Thymus (tissue), 11 donors: Measurements from ENCODE around the gene FAM174A. TPM values are rescaled to one million over a fixed set of nuclear protein-coding genes. Genes with fewer than 3 reads are reported as not detected.
"Not testable (repeated sequence)": the region's sequence is repeated elsewhere in the genome, so short reads cannot be mapped to it uniquely, and the experiment has no call there.

Experiments
- DNase-seq, 9 donors: peaks; one replicate each; pipeline ENCODE4 v3.0.0-alpha.2; 2013; ENCODE audit warnings: low spot score in 9 of 9, low read depth in 6 of 9, missing footprints in 1 of 9
- H3K27ac ChIP-seq, 2 donors: one replicate each; pipeline ENCODE4 v1.5.1; 2013; ENCODE audit warnings: control low read depth in 1 of 2, low read depth in 1 of 2, low read length in 1 of 2, mild to moderate bottlenecking in 1 of 2, moderate library complexity in 1 of 2
- H3K27me3 ChIP-seq, 2 donors: one replicate each; pipeline ENCODE4 v1.5.1; 2013; ENCODE audit warnings: low read length in 1 of 2; ENCODE audit not compliant: control insufficient read depth in 2 of 2, insufficient read depth in 1 of 2
- H3K36me3 ChIP-seq, 2 donors: one replicate each; pipeline ENCODE4 v1.5.1; 2013; ENCODE audit warnings: low read length in 1 of 2, mild to moderate bottlenecking in 1 of 2, moderate library complexity in 1 of 2; ENCODE audit not compliant: control insufficient read depth in 2 of 2, insufficient read depth in 2 of 2
- H3K4me1 ChIP-seq, 2 donors: one replicate each; pipeline ENCODE4 v1.5.1; 2013; ENCODE audit warnings: low read length in 2 of 2; ENCODE audit not compliant: control insufficient read depth in 2 of 2, insufficient read depth in 2 of 2
- H3K4me3 ChIP-seq, 2 donors: one replicate each; pipeline ENCODE4 v1.5.1; 2013; ENCODE audit warnings: low read length in 2 of 2, control low read depth in 1 of 2, mild to moderate bottlenecking in 1 of 2
- H3K9me3 ChIP-seq, 2 donors: one replicate each; pipeline ENCODE4 v1.5.1; 2013; ENCODE audit warnings: low read length in 1 of 2, mild to moderate bottlenecking in 1 of 2; ENCODE audit not compliant: control insufficient read depth in 2 of 2, insufficient read depth in 1 of 2
- WGBS: extraction: QIAGEN DNeasy Blood & Tissue Kit; methylation state at CpG from one replicate; pipeline ENCODE4 v1.1.7; 2013; 5-methylcytosine and 5-hydroxymethylcytosine counted together
- polyA plus RNA-seq: library from polyadenylated mRNA; stranded (reverse); fragments of 200-250 nt; gene quantifications from one replicate; pipeline ENCODE4 v1.2.3, GENCODE V29; 2013
- total RNA-seq: library from RNA; stranded (reverse); fragments of 120-200 nt; gene quantifications from one replicate; pipeline ENCODE4 v1.2.4, GENCODE V29; 2013
- donor health status: healthy.

FAM174A gene
- total and polyA plus RNA-seq, 2 donors: 8.7 to 22.1 TPM

DNA sequence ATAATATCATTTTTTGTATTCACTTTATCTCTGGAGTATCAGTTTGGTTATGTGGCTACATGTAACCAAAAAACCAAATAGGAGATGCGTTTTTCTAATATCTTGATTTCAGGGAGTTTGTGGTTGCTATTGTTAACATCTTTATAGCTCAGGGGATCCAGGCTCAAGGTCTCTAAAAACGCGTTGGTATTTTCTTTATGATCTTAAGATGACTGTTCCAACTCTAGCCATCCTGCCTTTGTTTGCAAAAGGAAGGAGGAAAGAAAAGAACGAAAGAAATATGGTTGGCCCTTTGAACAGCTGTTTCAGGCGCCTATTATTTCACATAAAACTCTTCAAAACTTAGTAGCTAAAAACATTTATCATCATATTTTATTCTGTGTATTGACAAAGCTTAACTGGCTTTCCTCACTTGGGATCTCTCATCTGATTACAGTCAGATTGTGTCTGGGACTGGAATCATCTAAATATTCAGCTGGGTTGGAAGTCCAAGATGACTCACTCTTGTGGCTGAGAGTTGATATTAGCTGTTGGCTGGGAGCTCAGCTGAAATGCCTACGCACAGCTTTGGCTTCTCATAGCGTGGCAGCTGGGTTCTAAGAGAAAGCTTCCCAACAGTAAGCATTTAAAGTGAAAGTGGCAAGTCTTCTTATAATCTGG lies 60.1 kb downstream of the FAM174A start:
- H3K27ac ChIP-seq: no peak overlapping the region
- no peaks in the 10 kb centered on the region for H3K36me3 ChIP-seq
- H3K9me3 ChIP-seq: no peaks in the 10 kb centered on the region
- H3K27me3 ChIP-seq: no peaks in the 10 kb centered on the region
- 95% methylated on average over 7 of the region's 7 CpGs for whole genome bisulfite sequencing
- H3K4me1 ChIP-seq: no peaks in the 10 kb centered on the region
- no peak overlapping the region for H3K4me3 ChIP-seq
- DNase-seq: peak in 1 of 9 donors; percentile 3

DNA sequence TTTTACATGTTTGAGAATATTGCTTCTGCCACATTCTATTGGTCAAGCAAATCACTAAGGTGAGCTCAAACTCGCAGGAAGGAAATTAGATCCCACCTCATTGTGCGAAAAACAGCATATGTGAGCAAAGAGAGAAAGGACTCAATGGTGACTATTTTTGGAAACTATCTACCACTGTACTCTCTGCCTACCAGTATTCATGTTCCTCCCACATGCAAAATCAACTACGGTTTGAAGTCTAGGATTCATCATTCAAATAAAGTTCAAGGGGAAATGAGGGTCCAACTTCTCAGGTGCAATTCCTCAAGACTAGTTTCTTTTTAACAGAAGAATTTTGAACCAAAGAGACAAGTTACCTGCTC lies 60.6 kb downstream of the FAM174A start:
- Histone ChIP-seq H3K36me3 (no peaks in the 10 kb centered on the region), H3K4me1 (no peaks in the 10 kb centered on the region), H3K9me3 (no peaks in the 10 kb centered on the region), H3K27ac (no peak overlapping the region), H3K27me3 (no peaks in the 10 kb centered on the region), H3K4me3 (no peak overlapping the region)
- no peak for DNase-seq
- 98% methylated on average over 3 of the region's 3 CpGs for WGBS

DNA sequence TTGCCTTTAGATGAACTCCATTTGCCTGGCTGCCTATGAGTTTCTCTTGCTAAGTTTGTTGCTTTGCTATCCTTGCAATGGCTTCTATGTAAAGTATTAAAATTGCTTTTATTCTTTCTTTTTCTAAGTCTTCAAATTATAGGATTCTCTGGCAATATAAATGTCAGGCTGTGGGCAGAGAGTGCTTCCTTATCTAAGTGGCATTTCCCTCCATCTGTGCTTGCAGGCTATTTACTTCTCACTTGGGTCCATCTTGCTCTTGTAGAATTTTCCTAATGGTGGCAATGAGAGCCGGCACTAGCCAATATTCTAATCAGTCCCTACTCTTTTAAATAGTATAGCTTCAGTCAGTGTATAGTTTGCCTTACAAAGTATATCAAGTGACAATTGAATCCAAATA lies 63.3 kb downstream of the FAM174A start:
- DNase-seq: no peak
- H3K9me3 ChIP-seq: no peaks in the 10 kb centered on the region
- WGBS: 78% methylated on average over 1 of the region's 1 CpG

DNA sequence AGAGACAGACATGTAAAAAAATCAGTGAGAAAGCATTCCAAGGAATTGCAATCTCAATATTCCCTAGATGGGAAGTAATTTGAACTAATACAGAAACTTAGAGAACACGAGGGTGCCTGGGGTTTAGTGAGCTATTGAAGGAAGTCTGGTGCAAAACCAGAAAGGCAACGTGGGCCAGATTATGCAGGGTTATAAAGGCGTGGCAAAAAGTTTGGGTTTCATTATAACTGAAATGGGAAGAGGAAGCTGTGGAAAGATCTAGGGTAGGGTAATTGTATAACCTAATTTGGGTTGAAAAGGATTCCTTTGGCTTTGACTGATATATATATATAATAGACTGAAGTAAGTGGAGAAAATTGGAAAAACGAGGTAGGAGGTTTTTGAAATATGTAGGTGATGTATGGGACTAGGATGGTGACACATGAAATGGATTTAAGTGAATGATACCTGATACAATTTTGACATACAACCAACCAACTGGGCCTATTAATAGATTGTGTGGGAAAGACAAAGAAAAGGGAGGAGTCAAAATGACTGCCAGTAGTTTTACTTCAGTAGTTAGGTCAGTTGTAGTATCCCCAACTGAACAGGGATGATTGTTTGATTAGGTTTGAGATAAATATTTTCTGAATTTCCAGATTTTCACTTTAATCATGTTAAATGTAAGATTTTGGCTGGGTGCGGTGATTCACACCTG lies 65.3 kb downstream of the FAM174A start:
- Histone ChIP-seq H3K4me3 (no peak overlapping the region), H3K9me3 (no peaks in the 10 kb centered on the region), H3K27ac (no peak overlapping the region), H3K36me3 (no peaks in the 10 kb centered on the region), H3K27me3 (no peaks in the 10 kb centered on the region), H3K4me1 (no peaks in the 10 kb centered on the region)
- no peak for DNase-seq
- WGBS: 62% methylated on average over 5 of the region's 5 CpGs

More for the DNA sequence above, 63.3 kb downstream of the FAM174A start:
- Histone ChIP-seq H3K27me3 (no peaks in the 10 kb centered on the region), H3K4me1 (no peaks in the 10 kb centered on the region), H3K36me3 (no peaks in the 10 kb centered on the region), H3K4me3 (no peak overlapping the region), H3K27ac (no peak overlapping the region)

DNA sequence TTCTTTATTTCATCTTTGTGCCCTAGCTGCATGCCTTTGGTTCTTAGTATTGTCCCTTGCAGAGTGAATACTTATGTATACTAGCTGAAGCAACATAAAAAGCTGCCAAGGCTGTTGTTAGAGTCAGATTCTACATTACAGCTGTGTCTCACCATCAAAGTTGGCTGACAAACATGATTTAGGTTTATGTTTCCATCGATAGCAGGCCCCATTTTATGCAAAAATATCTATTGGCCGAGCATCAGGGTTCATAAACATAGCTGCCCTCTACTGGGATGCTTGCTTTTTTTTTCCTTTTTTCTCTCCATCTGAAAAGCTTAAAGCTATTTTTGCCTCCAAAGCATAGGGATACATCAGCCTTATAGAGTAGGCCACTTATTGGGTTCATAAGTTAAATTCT lies 68.0 kb downstream of the FAM174A start:
- no peak for DNase-seq
- Histone ChIP-seq H3K4me1 (no peaks in the 10 kb centered on the region), H3K27ac (no peak overlapping the region), H3K4me3 (no peak overlapping the region), H3K9me3 (no peaks in the 10 kb centered on the region), H3K36me3 (no peaks in the 10 kb centered on the region), H3K27me3 (no peaks in the 10 kb centered on the region)
- WGBS: 95% methylated on average over 2 of the region's 2 CpGs

GRCh38 chr5:100604021-100604420 lies 68.8 kb downstream of the FAM174A start:
- not testable (repeated sequence) for H3K4me3 ChIP-seq, H3K27me3 ChIP-seq, H3K4me1 ChIP-seq, DNase-seq, H3K9me3 ChIP-seq, H3K27ac ChIP-seq, H3K36me3 ChIP-seq
- 91% methylated on average over 1 of the region's 1 CpG for WGBS

DNA sequence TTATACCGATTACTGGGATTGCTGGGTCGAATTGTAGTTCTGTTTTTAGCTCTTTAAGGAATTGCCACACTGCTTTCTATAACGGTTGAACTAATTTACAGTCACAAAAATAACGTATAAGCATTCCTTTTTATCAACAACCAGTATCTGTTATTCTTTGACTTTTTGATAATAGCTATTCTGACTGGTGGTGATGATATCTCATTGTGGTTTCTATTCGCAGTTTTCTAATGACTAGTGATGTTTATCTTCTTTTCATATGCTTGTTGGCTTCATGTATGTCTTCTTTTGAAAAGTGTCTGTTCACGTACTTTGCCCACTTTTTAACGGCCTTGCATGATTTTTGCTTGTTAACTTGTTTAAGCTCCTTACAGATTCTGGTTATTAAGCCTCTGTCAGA lies 74.4 kb downstream of the FAM174A start:
- no peaks in the 10 kb centered on the region for H3K4me1 ChIP-seq
- no peaks in the 10 kb centered on the region for H3K27me3 ChIP-seq
- no peak overlapping the region for H3K27ac ChIP-seq
- 85% methylated on average over 7 of the region's 7 CpGs for WGBS
- no peak for DNase-seq
- no peaks in the 10 kb centered on the region for H3K9me3 ChIP-seq
- no peaks in the 10 kb centered on the region for H3K36me3 ChIP-seq
- H3K4me3 ChIP-seq: no peak overlapping the region

DNA sequence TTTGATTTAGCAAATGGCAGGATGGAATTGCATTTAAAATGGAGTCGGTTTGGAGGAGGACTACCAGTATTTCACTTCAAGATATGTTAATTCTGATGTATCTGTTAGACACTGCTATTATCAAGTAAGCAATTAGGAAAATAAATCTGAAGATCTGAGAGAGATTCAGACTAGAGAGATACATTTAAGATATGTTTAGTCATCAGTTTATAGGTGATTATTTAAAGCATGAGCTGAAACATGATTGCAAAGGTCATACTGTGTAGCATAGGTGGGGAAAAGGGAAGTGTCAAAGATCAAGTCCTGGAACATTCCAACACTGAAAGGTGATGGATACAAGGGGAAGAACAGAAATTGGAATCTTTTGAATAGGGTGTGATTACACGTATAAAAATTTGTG lies 79.1 kb downstream of the FAM174A start:
- H3K4me3 ChIP-seq: no peak overlapping the region
- 95% methylated on average over 2 of the region's 2 CpGs for WGBS
- no peaks in the 10 kb centered on the region for H3K9me3 ChIP-seq
- no peak for DNase-seq
- no peaks in the 10 kb centered on the region for H3K4me1 ChIP-seq
- H3K36me3 ChIP-seq: no peaks in the 10 kb centered on the region
- no peak overlapping the region for H3K27ac ChIP-seq
- H3K27me3 ChIP-seq: no peaks in the 10 kb centered on the region

DNA sequence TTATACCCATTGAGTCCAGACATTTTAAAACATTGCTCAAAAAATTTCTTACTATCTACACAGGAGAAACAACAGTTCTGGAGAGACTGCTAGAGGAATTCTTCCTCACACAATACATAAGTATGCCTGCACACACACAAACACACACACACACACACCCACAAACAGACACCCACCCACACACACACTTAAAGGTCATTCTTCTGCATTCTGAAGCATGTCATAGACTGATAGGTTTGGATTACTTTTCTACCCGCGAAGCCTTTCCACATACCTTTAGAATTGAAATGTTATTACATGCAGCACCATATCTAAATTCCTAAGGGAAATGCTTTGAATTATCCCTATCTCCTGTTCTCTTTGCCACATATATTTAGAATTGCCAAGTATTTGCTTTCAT lies 80.2 kb downstream of the FAM174A start:
- Histone ChIP-seq H3K27me3 (no peaks in the 10 kb centered on the region), H3K9me3 (no peaks in the 10 kb centered on the region), H3K27ac (no peak overlapping the region), H3K4me1 (no peaks in the 10 kb centered on the region), H3K36me3 (no peaks in the 10 kb centered on the region), H3K4me3 (no peak overlapping the region)
- WGBS: 96% methylated on average over 2 of the region's 2 CpGs
- DNase-seq: no peak
